ENCODE results near the gene HIRA.

The HIRA gene

GRCh38 chr22:19463491-19464469 is 32.2 kb upstream of the HIRA start:
- peaks cover 33% of the 10 kb centered on the region for H3K36me3 ChIP-seq (ENCODE audit: control insufficient read depth, insufficient read depth, low read length)
- no peaks in the 10 kb centered on the region for H3K9me3 ChIP-seq (ENCODE audit: control insufficient read depth, low read length)
- H3K4me3 ChIP-seq (ENCODE audit: insufficient read depth, low read depth, low read length), result no peak overlapping the region
- H3K27me3 ChIP-seq (ENCODE audit: control insufficient read depth, insufficient read depth, low read length, poor library complexity, severe bottlenecking), result no peaks in the 10 kb centered on the region
- no peak overlapping the region for H3K27ac ChIP-seq (ENCODE audit: insufficient read depth, low read depth, low read length, poor library complexity, severe bottlenecking)
- no peaks in the 10 kb centered on the region for H3K4me1 ChIP-seq (ENCODE audit: control insufficient read depth, insufficient read depth, low read length)
- WGBS, 2 experiments, result 84 to 87% methylated on average over 7 of the region's 7 CpGs

- H3K9me3 ChIP-seq (ENCODE audit: control insufficient read depth, low read length), result no peaks in the 10 kb centered on the region
- no peak overlapping the region for H3K4me3 ChIP-seq (ENCODE audit: insufficient read depth, low read depth, low read length)
- H3K36me3 ChIP-seq (ENCODE audit: control insufficient read depth, insufficient read depth, low read length), result peaks cover 28% of the 10 kb centered on the region
- H3K27me3 ChIP-seq (ENCODE audit: control insufficient read depth, insufficient read depth, low read length, poor library complexity, severe bottlenecking), result no peaks in the 10 kb centered on the region
- H3K4me1 ChIP-seq (ENCODE audit: control insufficient read depth, insufficient read depth, low read length), result no peaks in the 10 kb centered on the region
- no peak overlapping the region for H3K27ac ChIP-seq (ENCODE audit: insufficient read depth, low read depth, low read length, poor library complexity, severe bottlenecking)
- WGBS, 2 experiments, result no CpG with 5 or more reads among the region's 1 CpG
Observed at GRCh38 chr22:19463008-19463407, 31.5 kb upstream of the HIRA start.

DNA sequence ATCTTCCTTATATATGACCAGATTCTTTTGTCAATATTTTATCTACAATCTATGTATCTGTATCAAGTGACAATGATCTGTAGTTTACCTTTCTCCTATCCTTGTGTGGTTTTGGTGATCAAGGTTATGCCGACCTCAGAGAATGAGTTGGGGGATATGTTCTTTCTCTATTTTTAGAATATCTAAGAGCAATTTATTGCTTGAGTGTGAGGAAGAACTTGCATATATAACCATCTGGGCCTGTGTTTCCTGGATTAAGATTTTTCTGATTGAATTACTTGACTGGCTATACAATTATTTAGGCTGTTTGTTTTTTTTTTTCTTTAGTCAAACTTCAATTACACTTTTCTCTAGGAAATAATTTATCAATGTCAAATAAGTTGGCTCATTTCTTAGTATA is 30.0 kb upstream of the HIRA start:
- no peaks in the 10 kb centered on the region for H3K27me3 ChIP-seq (ENCODE audit: control insufficient read depth, insufficient read depth, low read length, poor library complexity, severe bottlenecking)
- H3K4me1 ChIP-seq (ENCODE audit: control insufficient read depth, insufficient read depth, low read length), result no peaks in the 10 kb centered on the region
- no peaks in the 10 kb centered on the region for H3K9me3 ChIP-seq (ENCODE audit: control insufficient read depth, low read length)
- 100% methylated on average over 1 of the region's 1 CpG; no CpG with 5 or more reads in 1 of the 2 experiments for WGBS, 2 experiments
- H3K27ac ChIP-seq (ENCODE audit: insufficient read depth, low read depth, low read length, poor library complexity, severe bottlenecking), result no peak overlapping the region
- peaks cover 18% of the 10 kb centered on the region for H3K36me3 ChIP-seq (ENCODE audit: control insufficient read depth, insufficient read depth, low read length)
- no peak overlapping the region for H3K4me3 ChIP-seq (ENCODE audit: insufficient read depth, low read depth, low read length)

DNA sequence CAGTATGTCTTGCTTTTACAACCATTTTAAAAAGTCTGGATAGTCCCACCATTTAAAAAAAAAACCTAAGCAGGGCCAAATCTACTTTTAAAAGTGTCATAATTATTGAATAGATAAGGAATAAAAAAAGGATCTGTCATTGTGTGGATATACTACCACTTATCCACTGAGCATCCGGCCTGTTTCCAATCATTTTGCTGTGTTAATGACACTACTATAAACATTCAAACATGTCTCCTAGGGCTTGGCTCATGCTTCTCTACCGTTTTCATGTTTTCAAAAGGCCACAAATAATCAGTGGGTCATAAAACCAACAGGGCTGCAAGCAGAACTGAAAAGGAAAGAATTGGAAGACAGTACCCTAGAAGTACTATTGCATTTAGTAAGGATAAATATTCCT is 28.5 kb upstream of the HIRA start:
- Histone ChIP-seq H3K27ac (ENCODE audit: insufficient read depth, low read depth, low read length, poor library complexity, severe bottlenecking) (no peak overlapping the region), H3K9me3 (ENCODE audit: control insufficient read depth, low read length) (no peaks in the 10 kb centered on the region), H3K4me1 (ENCODE audit: control insufficient read depth, insufficient read depth, low read length) (no peaks in the 10 kb centered on the region), H3K36me3 (ENCODE audit: control insufficient read depth, insufficient read depth, low read length) (peaks cover 20% of the 10 kb centered on the region), H3K27me3 (ENCODE audit: control insufficient read depth, insufficient read depth, low read length, poor library complexity, severe bottlenecking) (no peaks in the 10 kb centered on the region), H3K4me3 (ENCODE audit: insufficient read depth, low read depth, low read length) (no peak overlapping the region)
- WGBS, 2 experiments, result 92% methylated on average over 2 of the region's 2 CpGs

GRCh38 chr22:19457828-19458428 is 26.4 kb upstream of the HIRA start:
- no peaks in the 10 kb centered on the region for H3K4me1 ChIP-seq (ENCODE audit: control insufficient read depth, insufficient read depth, low read length)
- WGBS, 2 experiments, result 96% methylated on average over 8 of the region's 8 CpGs
- H3K36me3 ChIP-seq (ENCODE audit: control insufficient read depth, insufficient read depth, low read length), result peaks cover 19% of the 10 kb centered on the region
- H3K27ac ChIP-seq (ENCODE audit: insufficient read depth, low read depth, low read length, poor library complexity, severe bottlenecking), result no peak overlapping the region
- H3K9me3 ChIP-seq (ENCODE audit: control insufficient read depth, low read length), result no peaks in the 10 kb centered on the region
- no peaks in the 10 kb centered on the region for H3K27me3 ChIP-seq (ENCODE audit: control insufficient read depth, insufficient read depth, low read length, poor library complexity, severe bottlenecking)
- H3K4me3 ChIP-seq (ENCODE audit: insufficient read depth, low read depth, low read length), result no peak overlapping the region

DNA sequence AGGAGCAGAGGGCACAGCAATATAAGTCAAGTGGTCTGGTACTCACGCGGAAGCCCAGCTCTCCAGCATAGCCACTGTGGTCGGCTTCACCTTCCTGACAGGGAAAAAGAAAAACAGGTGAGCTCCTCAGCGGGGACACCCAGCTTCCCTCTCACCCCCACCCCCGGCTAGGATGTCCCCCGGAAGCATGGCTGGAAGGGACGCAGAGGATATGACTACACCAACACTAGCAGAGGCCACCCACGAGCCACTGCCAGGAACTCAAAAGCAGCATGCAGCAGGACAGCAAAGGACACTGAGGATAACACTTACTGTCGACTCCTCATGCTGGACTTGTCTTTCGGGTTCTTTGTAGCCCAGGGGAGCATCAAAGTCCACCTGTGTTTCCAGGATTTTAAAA is 25.0 kb upstream of the HIRA start:
- H3K27me3 ChIP-seq (ENCODE audit: control insufficient read depth, insufficient read depth, low read length, poor library complexity, severe bottlenecking), result no peaks in the 10 kb centered on the region
- no peak overlapping the region for H3K4me3 ChIP-seq (ENCODE audit: insufficient read depth, low read depth, low read length)
- H3K9me3 ChIP-seq (ENCODE audit: control insufficient read depth, low read length), result no peaks in the 10 kb centered on the region
- H3K36me3 ChIP-seq (ENCODE audit: control insufficient read depth, insufficient read depth, low read length), result peaks cover 21% of the 10 kb centered on the region
- H3K4me1 ChIP-seq (ENCODE audit: control insufficient read depth, insufficient read depth, low read length), result no peaks in the 10 kb centered on the region
- WGBS, 2 experiments, result 93 to 95% methylated on average over 10 of the region's 10 CpGs
- H3K27ac ChIP-seq (ENCODE audit: insufficient read depth, low read depth, low read length, poor library complexity, severe bottlenecking), result no peak overlapping the region

DNA sequence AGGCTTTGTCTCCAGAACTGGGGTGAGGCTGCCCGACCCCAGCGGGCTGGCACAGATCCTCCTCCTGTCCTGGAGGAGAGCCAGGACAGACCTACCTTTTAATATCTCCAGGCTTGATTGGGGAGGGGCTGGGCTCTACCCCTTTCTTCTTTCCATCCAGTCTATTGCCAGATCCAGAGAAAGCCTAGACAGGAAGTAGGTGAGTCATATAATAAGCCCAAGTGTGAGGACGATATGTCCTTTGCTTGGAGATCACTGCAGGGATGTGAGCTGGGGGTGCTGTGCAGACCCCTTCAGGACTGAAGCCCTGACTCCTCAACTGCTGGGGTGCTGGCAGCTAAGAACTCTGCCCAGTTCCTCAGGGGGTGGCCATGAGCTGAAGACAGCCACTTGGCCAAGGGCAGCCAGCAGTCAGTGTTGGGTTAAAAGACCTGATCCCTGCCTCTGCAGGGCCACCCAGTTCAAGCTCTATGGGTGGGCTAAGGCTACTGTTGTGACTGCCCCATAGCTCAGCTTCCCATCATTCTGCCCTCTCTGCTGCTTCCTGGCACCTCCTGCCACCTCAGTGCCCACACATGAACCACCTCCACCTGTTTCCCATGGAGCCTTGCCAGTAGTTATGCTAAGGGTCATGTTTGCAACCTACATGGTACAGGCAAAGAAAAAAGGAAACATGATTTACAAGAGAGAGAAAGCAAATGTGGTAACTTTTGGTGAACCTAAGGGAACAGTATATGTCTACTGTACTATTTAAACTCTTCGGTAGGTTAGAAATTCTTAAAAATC is 24.2 kb upstream of the HIRA start:
- peaks cover 25% of the 10 kb centered on the region for H3K36me3 ChIP-seq (ENCODE audit: control insufficient read depth, insufficient read depth, low read length)

DNA sequence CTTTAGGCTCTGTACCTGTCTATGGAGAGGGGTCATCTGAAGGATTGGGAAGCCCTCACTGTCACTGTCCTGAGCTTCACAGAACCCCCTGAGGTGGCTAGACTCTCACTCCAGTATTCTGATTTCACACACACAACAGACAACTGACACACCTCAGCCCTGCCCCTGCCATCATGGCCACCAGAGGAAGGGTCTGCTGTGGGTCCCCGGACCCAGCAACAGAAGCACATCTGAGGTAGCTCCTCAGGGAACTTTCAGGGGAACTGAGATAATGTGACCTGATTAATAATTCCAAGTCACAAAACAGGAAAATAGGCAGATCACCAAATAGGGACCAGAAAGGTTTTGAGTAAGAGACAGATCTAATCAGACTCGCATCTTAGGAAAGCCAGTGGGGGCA is 23.5 kb upstream of the HIRA start:
- no peaks in the 10 kb centered on the region for H3K4me1 ChIP-seq (ENCODE audit: control insufficient read depth, insufficient read depth, low read length)
- H3K9me3 ChIP-seq (ENCODE audit: control insufficient read depth, low read length), result no peaks in the 10 kb centered on the region
- peaks cover 25% of the 10 kb centered on the region for H3K36me3 ChIP-seq (ENCODE audit: control insufficient read depth, insufficient read depth, low read length)
- WGBS, 2 experiments, result 93 to 96% methylated on average over 2 of the region's 2 CpGs
- H3K27ac ChIP-seq (ENCODE audit: insufficient read depth, low read depth, low read length, poor library complexity, severe bottlenecking), result no peak overlapping the region
- H3K4me3 ChIP-seq (ENCODE audit: insufficient read depth, low read depth, low read length), result no peak overlapping the region
- no peaks in the 10 kb centered on the region for H3K27me3 ChIP-seq (ENCODE audit: control insufficient read depth, insufficient read depth, low read length, poor library complexity, severe bottlenecking)

More for the DNA sequence above, 24.2 kb upstream of the HIRA start:
- no peaks in the 10 kb centered on the region for H3K9me3 ChIP-seq (ENCODE audit: control insufficient read depth, low read length)
- H3K4me1 ChIP-seq (ENCODE audit: control insufficient read depth, insufficient read depth, low read length), result no peaks in the 10 kb centered on the region
- no peak overlapping the region for H3K4me3 ChIP-seq (ENCODE audit: insufficient read depth, low read depth, low read length)
- WGBS, 2 experiments, result 93% methylated on average over 4 of the region's 4 CpGs
- H3K27me3 ChIP-seq (ENCODE audit: control insufficient read depth, insufficient read depth, low read length, poor library complexity, severe bottlenecking), result no peaks in the 10 kb centered on the region
- H3K27ac ChIP-seq (ENCODE audit: insufficient read depth, low read depth, low read length, poor library complexity, severe bottlenecking), result no peak overlapping the region

DNA sequence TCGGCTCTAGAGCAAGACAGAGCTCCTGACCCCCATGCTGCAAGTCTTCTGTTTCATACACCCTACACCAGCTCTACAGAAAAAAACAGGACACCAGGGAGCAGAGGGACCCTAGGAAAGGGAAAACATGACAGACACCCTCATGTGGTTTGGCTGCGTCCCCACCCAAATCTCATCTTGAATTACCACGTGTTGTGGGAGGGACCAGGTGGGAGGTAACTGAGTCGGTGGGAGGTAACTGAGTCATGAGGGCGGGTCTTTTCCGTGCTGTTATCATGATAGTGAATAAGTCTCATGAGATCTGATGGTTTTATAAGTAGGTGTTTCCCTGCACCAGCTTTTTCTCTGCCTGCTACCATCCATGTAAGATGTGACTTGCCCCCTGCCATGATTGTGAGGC is 22.6 kb upstream of the HIRA start:
- Histone ChIP-seq H3K4me1 (ENCODE audit: control insufficient read depth, insufficient read depth, low read length) (no peaks in the 10 kb centered on the region), H3K9me3 (ENCODE audit: control insufficient read depth, low read length) (no peaks in the 10 kb centered on the region), H3K27ac (ENCODE audit: insufficient read depth, low read depth, low read length, poor library complexity, severe bottlenecking) (no peak overlapping the region), H3K27me3 (ENCODE audit: control insufficient read depth, insufficient read depth, low read length, poor library complexity, severe bottlenecking) (no peaks in the 10 kb centered on the region), H3K4me3 (ENCODE audit: insufficient read depth, low read depth, low read length) (no peak overlapping the region), H3K36me3 (ENCODE audit: control insufficient read depth, insufficient read depth, low read length) (peaks cover 25% of the 10 kb centered on the region)
- WGBS, 2 experiments, result 90 to 92% methylated on average over 6 of the region's 6 CpGs

DNA sequence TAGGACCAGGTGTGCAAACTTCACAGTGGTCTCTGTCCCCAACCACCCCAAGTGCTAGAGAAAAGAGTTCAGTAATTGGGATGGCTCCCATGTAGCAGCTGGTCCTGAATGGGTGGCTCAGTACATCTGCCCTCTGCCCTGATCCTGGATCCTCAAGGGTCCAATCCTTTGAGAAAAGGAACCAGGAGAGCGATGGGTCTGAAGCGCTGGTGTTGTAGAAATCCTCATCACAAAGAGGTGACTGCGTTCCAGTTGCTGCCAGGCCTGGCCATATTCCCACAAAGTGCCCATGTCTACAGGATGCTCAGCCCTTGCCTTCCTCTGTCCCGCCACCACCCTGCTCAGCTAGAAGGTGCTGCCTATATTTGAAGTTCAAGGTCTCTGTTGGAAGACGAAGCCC is 22.2 kb upstream of the HIRA start:
- H3K4me3 ChIP-seq (ENCODE audit: insufficient read depth, low read depth, low read length), result no peak overlapping the region
- no peaks in the 10 kb centered on the region for H3K27me3 ChIP-seq (ENCODE audit: control insufficient read depth, insufficient read depth, low read length, poor library complexity, severe bottlenecking)
- WGBS, 2 experiments, result 98 to 99% methylated on average over 5 of the region's 5 CpGs
- no peak overlapping the region for H3K27ac ChIP-seq (ENCODE audit: insufficient read depth, low read depth, low read length, poor library complexity, severe bottlenecking)
- H3K36me3 ChIP-seq (ENCODE audit: control insufficient read depth, insufficient read depth, low read length), result peaks cover 25% of the 10 kb centered on the region
- no peaks in the 10 kb centered on the region for H3K4me1 ChIP-seq (ENCODE audit: control insufficient read depth, insufficient read depth, low read length)
- no peaks in the 10 kb centered on the region for H3K9me3 ChIP-seq (ENCODE audit: control insufficient read depth, low read length)

All from ectodermal cell (in vitro differentiated cells).